IMR-90 (cell line): ENCODE results near the gene PRMT7. TPM values are rescaled to one million over a fixed set of nuclear protein-coding genes. Genes with fewer than 3 reads are reported as not detected.

ENCODE experiments used
- ATAC-seq: fragments of 200-7000 bp; cut with Tn5 transposase; 2 replicates; pipeline ENCODE4 v1.9.1; 2020; ENCODE audit warnings: low read depth, mild to moderate bottlenecking, moderate library complexity
- BruUV-seq: library from RNA; stranded (reverse); fragments of 400-500 nt; replicated peaks from 2 replicates; lab custom pipeline; 2021; lab: Mats Ljungman, UMichigan
- CTCF ChIA-PET: fragments of 300-600 bp; formaldehyde crosslinking; extraction: SDS; loops from one replicate; lab custom pipeline; 2021; ENCODE audit warnings: antibody characterized with exemption; lab: Yijun Ruan, JAX
- POLR2A ChIA-PET: fragments of 300-600 bp; sonication (Branson Sonifier 250); formaldehyde crosslinking; loops from one replicate; lab custom pipeline; 2022; ENCODE audit warnings: antibody characterized with exemption; ENCODE audit not compliant: unreplicated experiment; lab: Charles Lee
- DNase-seq: peaks from one replicate; pipeline ENCODE4 v3.0.0; 2013
- H2AFZ ChIP-seq: replicated peaks from 2 replicates; pipeline ENCODE3; 2013; ENCODE audit warnings: low read length, mild to moderate bottlenecking; ENCODE audit not compliant: poor library complexity
- H2AK5ac ChIP-seq: 2 replicates; pipeline ENCODE4 v1.6.1; 2013; ENCODE audit warnings: low read depth, low read length, inconsistent platforms
- H2AK9ac ChIP-seq: replicated peaks from 2 replicates; pipeline ENCODE3; 2013; ENCODE audit warnings: mild to moderate bottlenecking, low read depth, low read length, moderate library complexity; ENCODE audit not compliant: poor library complexity
- H2BK120ac ChIP-seq: 2 replicates; pipeline ENCODE4 v1.6.1; 2013; ENCODE audit warnings: low read depth, low read length, inconsistent platforms
- H2BK15ac ChIP-seq: 3 replicates; pipeline ENCODE4 v1.6.1; 2013; ENCODE audit warnings: low read depth, low read length, inconsistent platforms
- H2BK20ac ChIP-seq: 2 replicates; pipeline ENCODE4 v1.6.1; 2013; ENCODE audit warnings: low read depth, mild to moderate bottlenecking, inconsistent platforms, low read length, moderate library complexity
- H2BK5ac ChIP-seq: 2 replicates; pipeline ENCODE4 v1.6.1; 2013; ENCODE audit warnings: mild to moderate bottlenecking, low read depth, low read length, inconsistent platforms; ENCODE audit not compliant: poor library complexity, severe bottlenecking
- H3K14ac ChIP-seq: replicated peaks from 2 replicates; pipeline ENCODE4 v1.6.1; 2013; ENCODE audit warnings: low read depth, low read length, inconsistent platforms
- H3K18ac ChIP-seq: 2 replicates; pipeline ENCODE4 v1.6.1; 2013; ENCODE audit warnings: low read depth, low read length, control low read depth
- H3K23ac ChIP-seq: 2 replicates; pipeline ENCODE4 v1.6.1; 2013; ENCODE audit warnings: low read depth, low read length, inconsistent platforms
- H3K27ac ChIP-seq: 2 replicates; pipeline ENCODE4 v1.5.1; 2013; ENCODE audit warnings: mild to moderate bottlenecking, control low read depth, low read length; ENCODE audit not compliant: insufficient read depth
- H3K27me3 ChIP-seq: 2 replicates; pipeline ENCODE4 v1.6.1; 2013; ENCODE audit warnings: low read length; ENCODE audit not compliant: control insufficient read depth, insufficient read depth
- H3K36me3 ChIP-seq: 2 replicates; pipeline ENCODE4 v1.6.1; 2013; ENCODE audit warnings: low read length, mixed read lengths; ENCODE audit not compliant: control insufficient read depth, insufficient read depth
- H3K4ac ChIP-seq: 2 replicates; pipeline ENCODE4 v1.6.1; 2013; ENCODE audit warnings: low read depth, low read length, inconsistent platforms
- H3K4me1 ChIP-seq: 2 replicates; pipeline ENCODE4 v1.6.1; 2013; ENCODE audit warnings: low read length, mixed read lengths; ENCODE audit not compliant: control insufficient read depth, insufficient read depth
- H3K4me2 ChIP-seq: 2 replicates; pipeline ENCODE4 v1.6.1; 2013; ENCODE audit warnings: low read depth, mild to moderate bottlenecking, control low read depth, low read length, moderate library complexity
- H3K4me3 ChIP-seq: 2 replicates; pipeline ENCODE4 v1.5.1; 2013; ENCODE audit warnings: low read depth, mild to moderate bottlenecking, control low read depth, low read length, moderate library complexity; ENCODE audit not compliant: insufficient read depth
- H3K56ac ChIP-seq: 2 replicates; pipeline ENCODE4 v1.6.1; 2013; ENCODE audit warnings: low read length, inconsistent platforms; ENCODE audit not compliant: insufficient read depth; ENCODE audit errors: extremely low read depth
- H3K79me1 ChIP-seq, 2 experiments: 2 replicates each; pipeline ENCODE4 v1.6.1; 2013; ENCODE audit warnings: low read length in 2 of 2, inconsistent platforms in 1 of 2, low read depth in 1 of 2
- H3K9ac ChIP-seq: 2 replicates; pipeline ENCODE4 v1.6.1; 2013; ENCODE audit warnings: low read depth, low read length, control low read depth
- H3K9me1 ChIP-seq: 2 replicates; pipeline ENCODE4 v1.6.1; 2013; ENCODE audit warnings: low read length, inconsistent platforms; ENCODE audit not compliant: insufficient read depth
- H3K9me3 ChIP-seq: 2 replicates; pipeline ENCODE4 v1.6.1; 2013; ENCODE audit warnings: low read length; ENCODE audit not compliant: control insufficient read depth, insufficient read depth
- H4K20me1 ChIP-seq: 2 replicates; pipeline ENCODE4 v1.6.1; 2013; ENCODE audit warnings: low read length, inconsistent platforms; ENCODE audit not compliant: insufficient read depth
- H4K5ac ChIP-seq: 2 replicates; pipeline ENCODE4 v1.6.1; 2013; ENCODE audit warnings: mild to moderate bottlenecking, low read depth, low read length, control low read depth
- H4K8ac ChIP-seq, 2 experiments: 2 replicates each; pipeline ENCODE4 v1.6.1; 2013; ENCODE audit warnings: low read depth in 2 of 2, low read length in 2 of 2, control low read depth in 1 of 2, inconsistent platforms in 1 of 2
- H4K91ac ChIP-seq: 2 replicates; pipeline ENCODE4 v1.6.1; 2013; ENCODE audit warnings: low read depth, low read length, inconsistent platforms; ENCODE audit not compliant: insufficient read depth
- BHLHE40 ChIP-seq: fragments of 150-350 bp; IDR thresholded peaks from 2 replicates; pipeline ENCODE4 v1.6.1; 2016; ENCODE audit warnings: mild to moderate bottlenecking, low read depth, low read length
- CEBPB ChIP-seq: IDR thresholded peaks from 2 replicates; pipeline ENCODE4 v1.6.1; 2012; ENCODE audit warnings: low read depth, low read length, improper control_type of control experiment
- CHD1 ChIP-seq: IDR thresholded peaks from 2 replicates; pipeline ENCODE4 v1.6.1; 2012; ENCODE audit warnings: low read depth, low read length, improper control_type of control experiment
- CTCF ChIP-seq: conservative IDR thresholded peaks from 2 replicates; pipeline ENCODE4 v1.5.1; 2012; ENCODE audit warnings: mild to moderate bottlenecking, low read depth, low read length, improper control_type of control experiment
- ELK1 ChIP-seq: fragments of 150-350 bp; IDR thresholded peaks from 2 replicates; pipeline ENCODE4 v1.6.1; 2016; ENCODE audit warnings: low read depth, mild to moderate bottlenecking, low read length, moderate library complexity, borderline replicate concordance
- FOS ChIP-seq: fragments of 150-350 bp; IDR thresholded peaks from 2 replicates; pipeline ENCODE4 v1.6.1; 2016; ENCODE audit warnings: low read depth, low read length
- MAFK ChIP-seq: IDR thresholded peaks from 2 replicates; pipeline ENCODE4 v1.6.1; 2012; ENCODE audit warnings: low read depth, low read length, improper control_type of control experiment
- MAZ ChIP-seq: IDR thresholded peaks from 2 replicates; pipeline ENCODE4 v1.6.1; 2012; ENCODE audit warnings: low read depth, mild to moderate bottlenecking, low read length, improper control_type of control experiment, moderate library complexity, borderline replicate concordance
- MXI1 ChIP-seq: IDR thresholded peaks from 2 replicates; pipeline ENCODE4 v1.6.1; 2012; ENCODE audit warnings: low read depth, mild to moderate bottlenecking, low read length, moderate library complexity, borderline replicate concordance
- NFE2L2 ChIP-seq: fragments of 150-350 bp; IDR thresholded peaks from 2 replicates; pipeline ENCODE4 v1.6.1; 2016; ENCODE audit warnings: low read depth, mild to moderate bottlenecking, low read length
- POLR2A ChIP-seq: IDR thresholded peaks from 2 replicates; pipeline ENCODE4 v1.6.1; 2012; ENCODE audit warnings: mild to moderate bottlenecking, low read depth, low read length
- RAD21 ChIP-seq: IDR thresholded peaks from 2 replicates; pipeline ENCODE4 v1.6.1; 2012; ENCODE audit warnings: low read length, improper control_type of control experiment
- RCOR1 ChIP-seq: IDR thresholded peaks from 2 replicates; pipeline ENCODE4 v1.6.1; 2012; ENCODE audit warnings: mild to moderate bottlenecking, low read length, improper control_type of control experiment; ENCODE audit not compliant: insufficient replicate concordance
- RFX5 ChIP-seq: IDR thresholded peaks from 2 replicates; pipeline ENCODE4 v1.8.0; 2012; ENCODE audit warnings: low read depth, mild to moderate bottlenecking, low read length, moderate library complexity
- SMC3 ChIP-seq: fragments of 150-350 bp; IDR thresholded peaks from 2 replicates; pipeline ENCODE4 v1.6.1; 2016; ENCODE audit warnings: low read depth, mild to moderate bottlenecking, antibody characterized with exemption, low read length, moderate library complexity
- USF2 ChIP-seq: fragments of 150-350 bp; IDR thresholded peaks from 2 replicates; pipeline ENCODE4 v1.6.1; 2017; ENCODE audit warnings: mild to moderate bottlenecking, antibody characterized with exemption, low read length, low read depth
- WGBS, 2 experiments: methylation state at CpG; one replicate each; pipeline versions ENCODE4 v1.1.5 to v1.1.7; 2013; ENCODE audit warnings: missing lambda C conversion rate in 2 of 2; ENCODE audit not compliant: insufficient read length in 1 of 2; ENCODE audit errors: extremely low coverage in 2 of 2; 5-methylcytosine and 5-hydroxymethylcytosine counted together
- dilution Hi-C: fragments of 300-500 bp; cut with HindIII; formaldehyde crosslinking; loops from one replicate; pipeline ENCODE4 v1.14.3; 2018; ENCODE audit warnings: low sequenced_read_pairs; ENCODE audit not compliant: unreplicated experiment
- in situ Hi-C: fragments of 300-500 bp; cut with MboI; formaldehyde crosslinking; loops from 3 replicates; pipeline ENCODE4 v1.14.3; 2019; ENCODE audit warnings: low sequenced_read_pairs, inconsistent platforms, mixed read lengths
- intact Hi-C: fragments of 100-400 bp; cut with micrococcal nuclease; formaldehyde crosslinking; loops from 2 replicates; pipeline ENCODE4 v1.10.0; 2022
- polyA plus RNA-seq, 3 experiments: library from polyadenylated mRNA; depleted of rRNA; stranded (reverse); fragments of >200 nt; gene quantifications; 2 replicates each; pipeline ENCODE4 v1.2.3, GENCODE V29; 2012; ENCODE audit warnings: low replicate concordance in 1 of 3
- total RNA-seq: library from RNA; depleted of rRNA; stranded (reverse); fragments of >200 nt; gene quantifications from 2 replicates; pipeline ENCODE4 v1.2.3, GENCODE V29; 2012

Gene PRMT7
- total and polyA plus RNA-seq, 2 of the 4 experiments (the other 2 are of a cell fraction), result 63.1 to 68.6 TPM

GRCh38 chr16:68382296-68382718, 71.5 kb downstream of the PRMT7 start:
- Histone ChIP-seq H3K4ac (no peak overlapping the region), H4K91ac (no peak overlapping the region), H2BK120ac (no peak overlapping the region), H3K79me1 (no peaks in the 10 kb centered on the region), H4K5ac (no peak overlapping the region), H3K9ac (no peak overlapping the region), H2AFZ (no peak overlapping the region), H2BK20ac (no peak overlapping the region), H3K18ac (no peak overlapping the region), H3K9me1 (no peaks in the 10 kb centered on the region), H3K36me3 (no peaks in the 10 kb centered on the region), H2BK5ac (no peak overlapping the region), H3K23ac (no peak overlapping the region), H2BK15ac (no peak overlapping the region), H3K14ac (no peak overlapping the region), H2AK5ac (no peak overlapping the region), H3K27me3 (peaks cover 48% of the 10 kb centered on the region), H3K4me2 (no peak overlapping the region), H3K4me1 (no peaks in the 10 kb centered on the region), H3K4me3 (no peak overlapping the region), H4K8ac (no peak overlapping the region), H2AK9ac (no peak overlapping the region), H4K20me1 (no peaks in the 10 kb centered on the region), H3K56ac (no peak overlapping the region; the same call in 1 of the 2 replicates), H3K9me3 (no peaks in the 10 kb centered on the region), H3K27ac (no peak overlapping the region)
- dilution Hi-C loops (no loop called here), intact Hi-C loops (no loop called here), in situ Hi-C loops (no loop called here)
- POLR2A ChIA-PET, result no interaction called here
- TF ChIP-seq MAFK, result no peak
- TF ChIP-seq BHLHE40, result no peak
- TF ChIP-seq ELK1, result no peak
- TF ChIP-seq USF2, result no peak
- TF ChIP-seq MAZ, result no peak
- TF ChIP-seq FOS, result no peak
- TF ChIP-seq NFE2L2, result no peak
- no peak for TF ChIP-seq CHD1
- no peak for TF ChIP-seq CEBPB
- no peak for TF ChIP-seq RFX5
- no peak for TF ChIP-seq POLR2A
- TF ChIP-seq MXI1, result no peak
- no peak for TF ChIP-seq RAD21
- TF ChIP-seq SMC3, result no peak
- TF ChIP-seq CTCF, result no peak
- no peak for TF ChIP-seq RCOR1
- no peak for DNase-seq
- BruUV-seq, result no TSS peak
- 64% methylated on average over 3 of the region's 5 CpGs; no CpG with 5 or more reads in 1 of the 2 experiments for WGBS, 2 experiments
- no peak for ATAC-seq
- CTCF ChIA-PET, result no interaction called here
